K562 (cell line): ENCODE data around the gene IDH1.

ENCODE experiments used
- CHCHD3 ChIP-seq: fragments of 250-450 bp; sonication (Bioruptor Pico); IDR thresholded peaks from 2 replicates; pipeline ENCODE4 v2.1.2; 2022; ENCODE audit warnings: mild to moderate bottlenecking
- SIN3A ChIP-seq, 2 experiments: fragments of 150-350 bp in 1 of 2; IDR thresholded peaks; 2 replicates each; pipeline ENCODE4 v1.6.1; 2011 to 2016; ENCODE audit warnings: borderline replicate concordance in 2 of 2, low read depth in 2 of 2, low read length in 2 of 2, mild to moderate bottlenecking in 2 of 2, moderate library complexity in 2 of 2; ENCODE audit not compliant: control insufficient read depth in 1 of 2
- STAT5B ChIP-seq: fragments of 250-450 bp; sonication (Bioruptor Pico); IDR thresholded peaks from 2 replicates; pipeline ENCODE4 v1.8.0; 2021; ENCODE audit warnings: mild to moderate bottlenecking, inconsistent platforms
- TF ChIP-seq, protein P1 (sequence below), 3 experiments: IDR thresholded peaks in 2 of 3; conservative IDR thresholded peaks in 1 of 3; 2 replicates each; pipeline ENCODE4 v1.5.1; 2011 to 2012; ENCODE audit warnings: low read length in 3 of 3, mild to moderate bottlenecking in 3 of 3, control low read depth in 2 of 3, improper control_type of control experiment in 1 of 3, inconsistent platforms in 1 of 3, low read depth in 1 of 3, mixed read lengths in 1 of 3, moderate library complexity in 1 of 3; ENCODE audit not compliant: insufficient read depth in 2 of 3
- TF ChIP-seq, protein P2 (sequence below), 2 experiments: fragments of 450-650 bp in 1 of 2; sonication (generic) in 1 of 2; formaldehyde crosslinking in 1 of 2; IDR thresholded peaks in 1 of 2; conservative IDR thresholded peaks in 1 of 2; 2 replicates each; pipeline versions ENCODE4 v1.6.1 to v1.8.1; 2016 to 2023; ENCODE audit warnings: mild to moderate bottlenecking in 2 of 2, moderate library complexity in 2 of 2, inconsistent platforms in 1 of 2, missing genetic modification reagents in 1 of 2
- TF ChIP-seq, protein P3 (sequence below): fragments of 250-450 bp; sonication (Bioruptor Pico); IDR thresholded peaks from 2 replicates; pipeline ENCODE4 v1.5.1; 2021; ENCODE audit warnings: mild to moderate bottlenecking
- TF ChIP-seq, protein P4 (sequence below): sonication (generic); formaldehyde crosslinking; IDR thresholded peaks from 2 replicates; pipeline ENCODE4 v1.8.0; 2022; ENCODE audit warnings: mild to moderate bottlenecking, missing genetic modification reagents, borderline replicate concordance

DNA sequence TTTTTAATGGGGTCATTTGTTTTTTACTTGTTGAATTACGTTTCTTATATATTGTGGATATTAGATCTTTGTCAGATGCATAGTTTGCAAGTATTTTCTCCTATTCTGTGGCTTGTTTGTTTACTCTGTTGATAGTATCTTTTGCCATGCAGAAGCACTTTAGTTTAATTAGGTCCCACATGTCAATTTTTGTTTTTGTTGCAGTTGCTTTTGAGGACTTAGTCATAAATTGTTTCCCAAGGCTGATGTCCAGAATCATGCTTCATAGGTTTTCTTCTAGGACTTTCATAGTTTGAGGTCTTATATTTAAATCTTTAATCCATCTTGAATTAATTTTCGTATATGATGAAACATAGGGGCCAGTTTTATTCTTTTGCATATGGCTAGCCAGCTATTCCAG, 24.4 kb upstream of the IDH1 start:
- no peak for TF ChIP-seq SIN3A (IDR thresholded peaks at IDR 0.05; ENCODE audit: borderline replicate concordance in 2 of 2, control insufficient read depth in 1 of 2, low read depth in 2 of 2, low read length in 2 of 2)
- no peak for TF ChIP-seq CHCHD3
- TF ChIP-seq, protein P1, sequence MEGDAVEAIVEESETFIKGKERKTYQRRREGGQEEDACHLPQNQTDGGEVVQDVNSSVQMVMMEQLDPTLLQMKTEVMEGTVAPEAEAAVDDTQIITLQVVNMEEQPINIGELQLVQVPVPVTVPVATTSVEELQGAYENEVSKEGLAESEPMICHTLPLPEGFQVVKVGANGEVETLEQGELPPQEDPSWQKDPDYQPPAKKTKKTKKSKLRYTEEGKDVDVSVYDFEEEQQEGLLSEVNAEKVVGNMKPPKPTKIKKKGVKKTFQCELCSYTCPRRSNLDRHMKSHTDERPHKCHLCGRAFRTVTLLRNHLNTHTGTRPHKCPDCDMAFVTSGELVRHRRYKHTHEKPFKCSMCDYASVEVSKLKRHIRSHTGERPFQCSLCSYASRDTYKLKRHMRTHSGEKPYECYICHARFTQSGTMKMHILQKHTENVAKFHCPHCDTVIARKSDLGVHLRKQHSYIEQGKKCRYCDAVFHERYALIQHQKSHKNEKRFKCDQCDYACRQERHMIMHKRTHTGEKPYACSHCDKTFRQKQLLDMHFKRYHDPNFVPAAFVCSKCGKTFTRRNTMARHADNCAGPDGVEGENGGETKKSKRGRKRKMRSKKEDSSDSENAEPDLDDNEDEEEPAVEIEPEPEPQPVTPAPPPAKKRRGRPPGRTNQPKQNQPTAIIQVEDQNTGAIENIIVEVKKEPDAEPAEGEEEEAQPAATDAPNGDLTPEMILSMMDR (IDR thresholded peaks at IDR 0.05 in 2 of 3, conservative IDR thresholded peaks at IDR 0.05 in 1 of 3; ENCODE audit: insufficient read depth in 2 of 3, low read depth in 1 of 3, low read length in 3 of 3): no peak
- TF ChIP-seq, protein P2, sequence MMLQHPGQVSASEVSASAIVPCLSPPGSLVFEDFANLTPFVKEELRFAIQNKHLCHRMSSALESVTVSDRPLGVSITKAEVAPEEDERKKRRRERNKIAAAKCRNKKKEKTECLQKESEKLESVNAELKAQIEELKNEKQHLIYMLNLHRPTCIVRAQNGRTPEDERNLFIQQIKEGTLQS (IDR thresholded peaks at IDR 0.05): no peak
- TF ChIP-seq, protein P2 (CRISPR knock-in tag; conservative IDR thresholded peaks at IDR 0.05): no peak
- TF ChIP-seq, protein P3, sequence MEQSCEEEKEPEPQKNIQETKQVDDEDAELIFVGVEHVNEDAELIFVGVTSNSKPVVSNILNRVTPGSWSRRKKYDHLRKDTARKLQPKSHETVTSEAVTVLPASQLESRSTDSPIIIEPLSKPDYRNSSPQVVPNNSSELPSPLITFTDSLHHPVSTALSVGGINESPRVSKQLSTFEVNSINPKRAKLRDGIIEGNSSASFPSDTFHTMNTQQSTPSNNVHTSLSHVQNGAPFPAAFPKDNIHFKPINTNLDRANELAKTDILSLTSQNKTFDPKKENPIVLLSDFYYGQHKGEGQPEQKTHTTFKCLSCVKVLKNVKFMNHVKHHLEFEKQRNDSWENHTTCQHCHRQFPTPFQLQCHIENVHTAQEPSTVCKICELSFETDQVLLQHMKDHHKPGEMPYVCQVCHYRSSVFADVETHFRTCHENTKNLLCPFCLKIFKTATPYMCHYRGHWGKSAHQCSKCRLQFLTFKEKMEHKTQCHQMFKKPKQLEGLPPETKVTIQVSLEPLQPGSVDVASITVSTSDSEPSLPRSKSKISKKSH (CRISPR knock-in tag): no peak
- TF ChIP-seq, protein P4, sequence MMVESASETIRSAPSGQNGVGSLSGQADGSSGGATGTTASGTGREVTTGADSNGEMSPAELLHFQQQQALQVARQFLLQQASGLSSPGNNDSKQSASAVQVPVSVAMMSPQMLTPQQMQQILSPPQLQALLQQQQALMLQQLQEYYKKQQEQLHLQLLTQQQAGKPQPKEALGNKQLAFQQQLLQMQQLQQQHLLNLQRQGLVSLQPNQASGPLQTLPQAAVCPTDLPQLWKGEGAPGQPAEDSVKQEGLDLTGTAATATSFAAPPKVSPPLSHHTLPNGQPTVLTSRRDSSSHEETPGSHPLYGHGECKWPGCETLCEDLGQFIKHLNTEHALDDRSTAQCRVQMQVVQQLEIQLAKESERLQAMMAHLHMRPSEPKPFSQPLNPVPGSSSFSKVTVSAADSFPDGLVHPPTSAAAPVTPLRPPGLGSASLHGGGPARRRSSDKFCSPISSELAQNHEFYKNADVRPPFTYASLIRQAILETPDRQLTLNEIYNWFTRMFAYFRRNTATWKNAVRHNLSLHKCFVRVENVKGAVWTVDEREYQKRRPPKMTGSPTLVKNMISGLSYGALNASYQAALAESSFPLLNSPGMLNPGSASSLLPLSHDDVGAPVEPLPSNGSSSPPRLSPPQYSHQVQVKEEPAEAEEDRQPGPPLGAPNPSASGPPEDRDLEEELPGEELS (CRISPR knock-in tag): no peak
- TF ChIP-seq STAT5B (CRISPR knock-in tag): no peak
